HG02588 (cell line): ENCODE measurements around the gene TMCC3.
"Not testable (repeated sequence)": the region's sequence is repeated elsewhere in the genome, so short reads cannot be mapped to it uniquely, and the experiment has no call there.

Source experiments
- ATAC-seq: cut with Tn5 transposase; IDR thresholded peaks from one replicate; pipeline ENCODE4 v1.9.1; 2021; ENCODE audit warnings: mild to moderate bottlenecking, moderate library complexity; ENCODE audit not compliant: unreplicated experiment

TMCC3 gene, protein sequence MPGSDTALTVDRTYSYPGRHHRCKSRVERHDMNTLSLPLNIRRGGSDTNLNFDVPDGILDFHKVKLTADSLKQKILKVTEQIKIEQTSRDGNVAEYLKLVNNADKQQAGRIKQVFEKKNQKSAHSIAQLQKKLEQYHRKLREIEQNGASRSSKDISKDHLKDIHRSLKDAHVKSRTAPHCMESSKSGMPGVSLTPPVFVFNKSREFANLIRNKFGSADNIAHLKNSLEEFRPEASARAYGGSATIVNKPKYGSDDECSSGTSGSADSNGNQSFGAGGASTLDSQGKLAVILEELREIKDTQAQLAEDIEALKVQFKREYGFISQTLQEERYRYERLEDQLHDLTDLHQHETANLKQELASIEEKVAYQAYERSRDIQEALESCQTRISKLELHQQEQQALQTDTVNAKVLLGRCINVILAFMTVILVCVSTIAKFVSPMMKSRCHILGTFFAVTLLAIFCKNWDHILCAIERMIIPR

DNA sequence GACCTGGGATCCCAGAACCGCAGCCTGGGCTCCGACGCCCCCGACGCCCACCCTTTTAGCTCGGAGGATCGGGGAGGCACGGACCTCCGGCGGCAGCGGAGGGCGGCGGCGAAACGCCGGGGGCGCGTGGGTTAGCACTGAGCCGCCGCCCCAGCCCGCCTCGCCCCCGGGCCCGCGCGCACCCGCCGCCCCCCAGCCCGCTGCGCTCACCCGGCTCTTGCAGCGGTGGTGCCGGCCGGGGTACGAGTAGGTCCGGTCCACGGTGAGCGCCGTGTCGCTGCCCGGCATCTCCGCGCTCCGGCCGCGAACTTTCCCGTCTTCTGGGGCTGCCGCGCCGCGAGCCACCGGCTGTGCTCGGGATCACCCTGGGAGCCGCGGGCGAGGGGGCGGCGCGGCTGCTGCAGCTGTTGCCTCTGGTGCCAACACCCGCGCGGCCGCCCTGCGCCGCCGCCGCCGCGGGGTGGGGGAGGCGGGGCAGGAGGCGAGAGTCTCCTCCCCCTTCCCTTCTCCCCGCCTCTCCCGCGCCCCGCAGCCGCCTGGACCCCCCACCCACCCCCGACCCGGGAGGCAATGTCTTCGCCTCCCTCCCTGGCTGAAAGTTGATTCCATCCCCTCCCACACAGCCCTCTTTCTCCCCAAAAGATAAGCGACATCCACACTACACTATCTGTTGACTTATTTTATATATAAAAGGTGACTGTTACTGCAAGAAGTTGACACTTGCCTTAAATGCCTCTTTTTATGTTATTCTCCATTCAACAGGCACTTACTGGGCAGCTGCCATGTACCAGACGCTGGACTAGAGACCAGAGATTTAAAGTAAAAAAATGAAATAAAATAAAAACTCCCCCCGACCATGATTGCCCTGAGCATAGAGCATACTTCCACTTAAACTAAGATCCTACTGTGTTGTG, at the start of gene TMCC3:
Gene TMCC3, minus strand, starts transcription at position 415 of the 914 bp plus-strand sequence. Its CDS starts 127 bp downstream, at position 288.
- peak; percentile 74 for ATAC-seq

DNA sequence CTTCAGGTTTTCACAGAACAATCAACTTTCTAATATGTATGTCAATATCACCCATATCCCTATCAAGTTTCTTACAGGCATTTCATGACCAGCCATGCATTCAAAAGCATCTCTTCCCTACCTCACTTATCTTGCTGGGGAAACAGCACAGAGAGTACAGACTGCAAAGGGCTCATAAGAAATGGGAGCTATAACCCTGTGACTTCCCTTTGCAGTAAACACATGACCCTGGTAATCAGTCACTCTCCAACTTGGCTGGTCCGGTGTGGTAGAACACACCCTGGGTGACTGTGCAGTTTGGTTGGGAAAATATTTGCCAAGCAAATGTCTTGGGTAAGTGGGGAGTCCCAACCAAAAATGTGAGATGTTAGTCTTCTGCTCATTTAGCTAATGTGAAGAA, 49.4 kb upstream of the TMCC3 start:
- ATAC-seq: no peak

DNA sequence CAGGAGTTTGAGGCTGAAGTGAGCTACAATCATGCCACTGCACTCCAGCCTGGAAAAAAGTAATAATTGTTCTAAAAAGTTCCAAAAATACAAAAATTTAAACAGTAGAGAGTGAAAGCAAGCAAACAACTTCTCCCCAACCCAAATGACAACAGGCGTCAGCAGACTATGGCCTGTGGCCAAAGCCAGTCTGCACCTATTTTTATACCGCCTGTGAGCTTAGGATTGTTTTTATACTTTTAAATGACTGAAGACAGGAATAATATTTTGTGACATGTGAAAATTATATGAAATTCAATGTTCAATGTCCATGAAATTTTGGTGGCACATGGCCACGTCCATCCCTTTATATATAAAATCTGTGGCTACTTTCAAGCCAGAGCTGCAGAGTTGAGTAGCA, 48.2 kb upstream of the TMCC3 start:
- ATAC-seq: no peak

DNA sequence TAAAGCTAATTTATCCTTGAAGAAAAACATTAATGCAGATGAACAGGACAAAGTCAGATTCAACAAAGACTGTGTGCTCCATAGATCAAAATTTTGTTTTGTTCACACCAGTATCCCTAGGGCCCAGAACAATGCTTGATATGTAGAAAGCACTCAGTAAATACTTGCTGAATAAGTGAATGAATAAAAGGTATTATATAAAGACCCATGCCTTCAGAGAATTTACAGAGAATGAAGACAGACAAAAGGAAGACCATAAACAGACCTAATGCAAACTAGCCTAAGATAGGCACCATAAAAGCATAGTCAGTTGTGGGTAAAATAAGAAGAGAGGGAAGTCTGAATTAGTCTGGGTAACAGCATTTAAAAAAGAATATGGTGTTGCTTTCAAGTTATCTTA, 47.3 kb upstream of the TMCC3 start:
- no peak for ATAC-seq

DNA sequence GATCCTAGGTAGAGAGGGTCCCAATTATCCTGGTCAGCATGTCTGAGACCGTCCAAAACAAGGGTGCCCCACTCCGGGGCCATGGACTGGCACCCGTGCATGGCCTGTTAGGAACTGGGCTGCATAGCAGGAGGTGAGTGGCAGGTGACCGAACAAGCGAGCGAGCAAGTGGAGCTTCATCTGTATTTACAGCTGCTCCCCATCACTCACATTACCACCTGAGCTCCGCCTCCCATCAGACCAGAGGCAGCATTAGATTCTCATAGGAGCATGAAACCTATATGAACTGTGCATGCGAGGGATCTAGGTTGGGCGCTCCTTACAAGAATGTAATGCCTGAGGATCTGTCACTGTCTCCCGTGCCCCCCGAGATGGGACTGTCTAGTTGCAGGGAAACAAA, 44.4 kb upstream of the TMCC3 start:
- no peak for ATAC-seq

DNA sequence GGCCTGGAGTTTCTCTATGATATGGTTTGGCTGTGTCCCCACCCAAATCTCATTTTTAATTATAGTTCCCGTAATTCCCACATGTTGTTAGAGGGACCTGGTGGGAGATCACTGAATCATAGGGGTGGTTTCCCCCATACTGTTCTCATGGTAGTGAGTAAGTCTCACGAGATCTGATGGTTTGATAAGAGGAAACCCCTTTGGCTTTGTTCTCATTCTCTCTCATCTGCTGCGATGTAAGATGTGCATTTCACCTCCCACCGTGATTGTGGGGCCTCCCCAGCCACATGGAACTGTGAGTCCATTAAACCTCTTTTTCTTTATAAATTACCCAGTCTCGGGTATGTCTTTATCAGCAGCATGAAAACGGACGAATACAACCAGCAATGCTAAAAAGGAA, 42.5 kb upstream of the TMCC3 start:
- not testable (repeated sequence) for ATAC-seq

DNA sequence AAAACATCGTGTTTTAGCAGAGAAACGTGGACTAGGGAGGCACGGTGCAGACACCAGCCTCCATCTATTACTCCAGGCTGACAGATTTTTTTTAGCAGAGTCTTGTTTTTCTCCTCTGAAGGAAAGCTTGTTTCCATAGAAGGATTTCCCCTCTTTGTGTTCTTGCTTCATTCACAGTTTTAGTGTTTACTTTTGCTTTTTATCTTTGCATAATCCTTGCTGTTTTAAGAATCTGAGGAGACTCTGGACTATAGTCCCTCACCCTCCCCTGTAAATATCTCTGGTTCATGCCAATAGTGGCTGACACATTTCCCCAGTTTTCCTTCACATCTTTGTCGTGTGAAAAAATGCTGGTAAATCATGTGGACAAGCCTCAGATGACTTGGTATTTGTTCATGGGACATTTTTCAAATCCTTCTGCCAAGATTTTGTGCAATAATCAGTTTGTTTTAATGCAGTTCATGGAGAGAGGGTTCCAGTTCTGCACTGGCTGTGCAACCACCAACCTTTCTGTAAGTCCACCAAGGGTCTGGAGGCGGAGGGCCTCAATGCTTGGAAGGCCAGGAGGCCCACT, 39.9 kb upstream of the TMCC3 start:
- no peak for ATAC-seq

DNA sequence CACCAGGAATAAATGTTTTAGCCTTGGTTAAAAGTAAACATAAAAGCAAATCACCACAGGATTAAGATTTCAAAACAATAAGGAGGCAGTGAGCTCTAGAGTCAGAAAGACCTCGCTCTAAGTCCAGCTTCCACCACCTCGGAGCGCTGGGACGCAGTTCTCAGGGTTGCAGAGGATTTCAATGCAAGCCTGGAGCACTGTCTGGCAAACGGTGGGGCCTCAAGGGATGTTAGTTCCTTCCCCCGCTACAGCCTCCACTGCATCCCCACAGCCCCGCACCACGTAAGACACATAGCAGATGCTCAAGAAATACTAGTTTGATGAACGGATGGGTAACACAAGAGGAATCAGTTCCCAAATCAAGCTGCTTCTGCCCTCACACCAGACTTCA, 39.3 kb upstream of the TMCC3 start:
- ATAC-seq: no peak

DNA sequence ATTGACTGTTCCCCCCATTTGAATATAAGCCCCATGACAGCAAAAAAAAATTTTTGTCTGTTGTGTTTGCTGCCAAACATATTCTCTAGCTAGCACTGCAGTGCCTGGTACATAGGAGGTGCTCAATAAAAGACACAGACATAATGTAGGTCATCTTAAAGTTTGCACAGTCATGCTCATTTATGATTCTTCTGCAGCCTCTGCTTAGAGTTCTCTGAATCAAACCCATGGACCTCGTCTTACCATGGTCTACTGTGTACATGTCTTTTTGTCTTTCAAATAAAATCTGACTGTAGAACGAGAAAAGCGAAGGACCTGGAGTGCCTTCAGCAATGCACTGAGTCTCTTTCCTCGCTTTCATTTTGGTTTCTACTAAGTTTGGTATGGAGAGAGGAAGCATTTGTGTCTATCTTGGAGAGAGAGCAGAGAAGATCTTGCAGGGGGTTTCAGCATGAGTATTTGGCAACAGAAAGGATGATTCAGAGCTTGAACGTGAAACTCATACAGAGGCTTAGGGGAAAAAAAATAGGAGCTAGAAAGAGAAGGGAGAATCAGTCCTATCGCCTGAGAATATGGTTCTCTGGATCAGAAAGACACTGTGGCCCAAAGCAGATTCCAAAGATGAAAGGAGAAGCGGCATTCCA, 38.8 kb upstream of the TMCC3 start:
- ATAC-seq: peak; percentile 64

DNA sequence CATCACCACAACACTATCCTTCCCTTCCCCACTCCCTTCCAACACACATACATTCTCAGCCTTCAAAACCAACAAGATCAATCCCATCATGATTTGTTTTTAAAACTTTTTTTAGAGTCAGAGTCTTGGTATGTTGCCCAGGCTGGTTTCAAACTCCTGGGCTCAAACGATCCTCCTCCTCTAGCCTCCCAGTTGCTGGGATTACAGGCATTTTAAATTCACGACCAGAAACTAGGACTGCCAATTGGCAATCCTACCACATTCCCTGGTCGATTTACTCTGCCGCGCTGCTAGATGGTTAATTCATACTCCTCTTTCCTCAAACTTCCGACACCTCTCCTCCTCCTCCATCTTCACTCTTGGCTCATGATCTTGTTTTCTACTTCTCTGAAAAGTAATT, 37.5 kb upstream of the TMCC3 start:
- ATAC-seq: no peak

DNA sequence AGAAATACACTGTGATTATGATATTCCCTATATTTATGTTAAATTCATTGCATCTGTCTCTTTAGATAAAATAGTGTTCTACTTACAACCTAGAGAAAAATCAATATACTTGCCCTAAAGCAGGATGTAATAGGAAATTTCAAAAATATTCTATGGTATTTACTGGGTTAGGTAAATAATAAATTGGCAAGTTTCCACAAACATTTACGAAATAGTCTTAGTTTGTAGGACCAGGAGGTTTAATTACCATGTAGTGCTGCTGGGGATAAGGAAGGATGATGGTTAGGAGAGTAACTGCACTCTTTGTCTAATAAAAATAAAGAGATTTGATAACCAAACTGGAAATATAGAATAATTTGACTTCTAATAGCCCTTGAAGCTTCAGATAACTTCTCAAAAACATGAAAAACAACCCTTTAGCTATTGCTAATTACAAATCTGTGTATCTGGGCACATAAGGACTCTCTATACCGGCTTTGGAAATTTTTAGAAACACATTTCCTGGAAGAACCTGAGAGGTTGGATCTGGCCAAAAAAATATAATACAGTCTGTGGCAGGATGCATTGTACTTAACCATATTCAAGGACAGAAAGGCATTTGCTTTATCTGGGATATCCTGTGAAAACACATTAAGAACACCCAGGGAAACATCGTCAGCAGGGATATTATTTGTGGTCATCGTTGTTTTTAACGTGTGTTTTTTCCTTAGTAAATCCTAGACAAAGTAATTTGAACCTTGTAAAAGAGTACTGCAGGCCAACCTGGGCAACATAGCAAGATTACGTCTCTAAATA, 36.7 kb upstream of the TMCC3 start:
- ATAC-seq: no peak

DNA sequence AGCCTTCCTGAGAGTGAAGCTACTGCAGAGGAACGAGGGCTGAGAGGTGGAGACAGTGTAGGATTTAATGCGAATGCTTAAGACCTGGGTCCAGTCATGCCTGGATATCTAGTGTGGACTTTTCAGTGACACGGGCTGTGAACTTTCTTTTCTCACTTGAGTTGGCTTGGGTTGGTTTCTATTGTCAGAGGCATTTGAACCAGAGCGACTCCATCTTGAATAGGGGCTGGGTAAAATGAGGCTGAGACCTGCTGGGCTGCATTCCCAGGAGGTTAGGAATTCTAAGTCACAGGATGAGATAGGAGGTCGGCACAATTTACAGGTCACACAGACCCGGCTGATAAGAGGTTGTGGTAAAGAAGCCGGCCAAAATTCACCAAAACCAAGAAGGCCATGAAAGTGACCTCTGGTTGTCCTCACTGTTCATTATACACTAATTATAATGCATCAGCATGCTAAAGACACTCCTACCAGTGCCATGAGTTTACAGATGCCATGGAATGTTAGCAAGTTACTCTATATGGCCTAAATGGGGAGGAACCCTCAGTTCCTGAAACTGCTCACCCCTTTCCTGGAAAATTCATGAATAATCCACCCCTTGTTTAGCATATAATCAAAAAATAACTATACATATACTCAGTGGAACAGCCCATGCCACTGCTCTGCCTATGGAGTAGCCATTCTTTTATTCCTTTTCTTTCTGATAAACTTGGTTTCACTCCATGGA, 34.2 kb upstream of the TMCC3 start:
- no peak for ATAC-seq

DNA sequence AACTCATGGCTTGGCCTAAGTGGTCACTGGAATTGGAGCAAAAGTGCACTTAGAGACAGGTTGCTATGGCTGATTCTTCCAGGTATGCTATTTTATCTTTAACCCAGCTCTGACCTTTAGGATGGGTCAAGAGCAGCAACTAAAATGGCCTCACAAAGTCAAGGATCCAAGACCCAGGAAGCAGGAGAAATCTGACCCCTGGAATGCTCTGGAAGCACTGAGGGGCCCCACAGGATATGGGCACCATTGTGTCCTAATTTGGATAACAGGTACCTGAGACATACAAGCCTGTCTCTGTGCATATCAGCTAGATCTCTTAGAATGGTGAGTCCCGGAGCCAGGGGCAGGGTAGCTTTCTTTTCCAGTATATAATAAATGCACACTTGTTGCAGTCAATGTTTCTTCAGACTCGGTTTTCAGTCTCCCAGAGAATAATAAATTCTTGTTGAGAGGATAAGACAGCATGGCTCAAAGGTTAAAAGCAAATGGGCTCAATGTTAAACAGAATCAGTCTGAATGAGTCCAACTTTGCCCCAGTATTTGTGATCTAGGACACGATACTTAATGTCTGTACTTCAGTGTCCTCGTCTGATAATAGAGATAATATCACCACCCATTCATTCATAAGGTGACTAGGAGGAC, 29.3 kb upstream of the TMCC3 start:
- no peak for ATAC-seq

DNA sequence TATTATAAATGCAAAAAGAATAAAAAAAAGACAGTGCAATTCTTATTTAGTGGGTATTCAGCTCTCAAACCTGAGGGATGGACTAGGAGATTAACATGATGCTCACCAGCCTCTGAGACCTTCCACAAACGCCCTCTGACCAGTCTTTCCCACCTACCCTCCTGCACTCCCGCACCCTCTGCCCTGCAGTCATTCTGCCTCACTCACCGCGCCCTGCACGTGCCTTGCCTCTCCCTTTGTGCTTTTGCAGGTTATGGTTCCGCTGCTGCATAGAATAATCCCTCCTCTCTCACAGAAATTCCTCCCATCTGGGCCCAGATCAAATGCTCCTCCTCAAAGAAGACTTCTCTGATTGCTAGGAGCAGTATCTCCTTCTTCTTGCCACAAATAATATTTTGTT, 28.5 kb upstream of the TMCC3 start:
- ATAC-seq: no peak

DNA sequence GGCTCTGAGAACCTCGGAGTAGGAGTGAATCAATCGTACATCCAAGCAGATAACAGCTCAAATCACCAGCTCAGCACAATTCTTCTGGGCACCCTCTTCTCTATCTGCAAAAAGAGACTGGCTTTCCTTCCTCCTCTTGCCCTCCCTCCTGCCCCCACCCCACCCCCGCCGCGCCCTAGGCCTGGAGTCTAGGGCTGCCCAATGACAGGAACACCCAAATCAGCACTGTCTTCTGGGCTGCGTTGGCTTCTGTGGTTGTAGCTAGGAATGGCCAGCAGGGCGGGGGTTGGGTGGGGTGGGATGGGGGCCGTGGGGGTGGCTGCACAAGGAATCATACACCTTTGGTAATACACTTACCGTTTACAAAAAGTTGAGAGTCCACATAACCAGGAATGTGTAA, 28.0 kb upstream of the TMCC3 start:
- ATAC-seq: no peak

DNA sequence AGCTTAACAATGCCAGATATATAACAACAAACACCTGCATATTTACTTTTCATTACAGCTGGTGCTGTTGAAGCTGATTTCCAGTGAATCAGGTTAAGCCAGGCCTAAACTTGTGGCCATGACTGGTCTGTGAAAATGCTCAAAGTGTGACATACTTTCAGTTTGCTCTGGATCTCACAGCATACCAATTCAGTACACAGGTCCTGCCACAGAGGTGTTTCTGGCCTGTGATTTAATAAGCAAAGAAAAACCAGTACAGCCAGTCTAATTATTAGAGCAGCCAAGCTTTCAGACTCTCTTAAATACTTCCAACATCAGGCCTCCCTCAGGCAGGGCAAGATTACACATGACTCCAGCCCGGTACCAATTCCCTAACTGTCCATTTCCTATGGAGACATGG, 27.4 kb upstream of the TMCC3 start:
- no peak for ATAC-seq

DNA sequence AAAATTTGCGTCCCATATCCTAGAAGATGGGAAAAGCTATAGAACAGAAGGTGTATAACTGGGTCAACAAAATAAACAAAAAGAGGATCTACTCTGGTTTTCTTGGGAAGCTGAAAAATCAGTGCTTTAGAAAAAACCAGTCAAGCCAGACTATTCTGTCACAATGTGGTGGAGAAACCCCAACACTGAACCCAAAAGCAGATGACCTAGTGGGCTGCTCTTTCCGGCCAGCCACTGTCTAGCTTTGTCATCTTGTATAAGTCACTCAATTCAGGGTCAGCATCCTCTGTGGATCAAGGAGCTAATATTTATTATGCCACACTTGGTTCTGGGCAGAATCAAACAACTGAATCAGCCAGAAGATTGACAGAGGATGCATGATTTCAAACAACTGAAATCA, 26.6 kb upstream of the TMCC3 start:
- no peak for ATAC-seq

DNA sequence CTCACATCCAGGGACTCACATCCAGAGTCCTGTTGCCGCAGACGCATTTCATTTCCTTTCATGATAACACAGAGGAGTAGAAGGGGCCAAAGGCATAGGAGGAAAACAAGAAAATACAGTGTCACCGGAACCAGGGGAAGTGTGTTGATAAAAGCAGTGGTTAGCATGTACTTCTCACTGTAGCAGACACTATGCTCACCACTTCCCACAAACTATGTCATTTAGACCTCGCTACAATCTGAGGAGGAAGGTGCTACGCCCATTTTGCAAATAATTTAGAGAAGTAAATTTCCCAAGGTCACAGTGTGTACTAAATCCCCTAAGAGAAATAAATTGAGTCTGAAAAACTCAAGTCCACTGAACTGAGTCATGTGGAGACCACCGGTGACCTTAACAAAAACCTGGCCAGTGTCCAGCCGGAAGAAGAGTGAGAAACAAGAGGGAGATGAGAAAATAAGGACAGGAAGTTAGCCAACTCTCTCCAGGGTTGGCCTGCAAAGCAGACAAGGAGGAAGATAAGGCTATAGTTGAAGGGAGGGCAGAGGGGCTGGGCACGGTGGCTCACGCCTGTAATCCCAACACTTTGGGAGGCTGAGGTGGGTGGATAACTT, 25.8 kb upstream of the TMCC3 start:
- peak; percentile 52 for ATAC-seq

DNA sequence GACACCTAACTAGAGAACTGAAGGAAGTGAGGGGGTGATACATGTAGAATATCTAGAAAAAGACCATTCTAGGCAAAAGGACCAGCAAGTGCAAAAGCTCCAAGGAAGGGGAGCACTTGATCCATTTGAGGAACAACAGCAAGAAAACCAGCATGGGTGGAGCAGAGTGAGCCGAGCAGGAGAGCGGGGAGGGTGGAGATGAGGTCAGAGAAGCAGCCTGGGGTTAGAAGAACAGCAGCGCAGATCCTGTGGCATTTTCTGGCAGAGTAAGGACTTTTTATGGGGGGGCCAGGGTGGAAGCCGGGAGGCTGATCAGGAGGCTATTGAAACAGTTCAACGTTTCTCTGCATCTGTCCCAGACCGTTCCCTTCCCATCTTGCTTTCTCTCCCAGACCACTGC, 24.5 kb upstream of the TMCC3 start:
- ATAC-seq: no peak
